LNCaP clone FGC (cell line): Measurements from ENCODE around the gene TGM1.
"Not testable (repeated sequence)": the region's sequence is repeated elsewhere in the genome, so short reads cannot be mapped to it uniquely, and the experiment has no call there.

Source experiments
- DNase-seq: peaks from one replicate; pipeline ENCODE4 v3.0.0-alpha.2; 2011; ENCODE audit warnings: low read depth
- H3K4me3 ChIP-seq: 2 replicates; pipeline ENCODE4 v1.5.1; 2011; ENCODE audit warnings: mild to moderate bottlenecking, low read depth, low read length, control low read depth
- CTCF ChIP-seq: IDR thresholded peaks from 2 replicates; pipeline ENCODE4 v1.5.1; 2012; ENCODE audit warnings: mild to moderate bottlenecking; ENCODE audit not compliant: control insufficient read depth, insufficient read depth; ENCODE audit errors: extremely low read depth

Gene TGM1

GRCh38 chr14:24212924-24213865, 49.8 kb downstream of the TGM1 start, which contains the start of gene CHMP4A:
TSS of gene CHMP4A (minus strand) at chr14:24213488. CDS start at chr14:24213439, 49 bp downstream.
- no peak for TF ChIP-seq CTCF
- H3K4me3 ChIP-seq, result peak within 1 kb of the TSS; percentile 64
- DNase-seq, result peak; percentile 74

GRCh38 chr14:24211311-24211710, 51.7 kb downstream of the TGM1 start:
- no peak for DNase-seq
- H3K4me3 ChIP-seq, result no peak overlapping the region
- no peak for TF ChIP-seq CTCF

GRCh38 chr14:24207625-24208024, 55.4 kb downstream of the TGM1 start:
- no peak overlapping the region for H3K4me3 ChIP-seq
- no peak for TF ChIP-seq CTCF

GRCh38 chr14:24207104-24207551, 55.8 kb downstream of the TGM1 start:
- no peak for DNase-seq
- H3K4me3 ChIP-seq, result no peak overlapping the region
- no peak for TF ChIP-seq CTCF

More at GRCh38 chr14:24207625-24208024, 55.4 kb downstream of the TGM1 start:
- DNase-seq, result no peak

- no peak overlapping the region for H3K4me3 ChIP-seq
- no peak for TF ChIP-seq CTCF
- no peak for DNase-seq
These were observed 56.5 kb downstream of the TGM1 start for GRCh38 chr14:24206260-24207103.

DNA sequence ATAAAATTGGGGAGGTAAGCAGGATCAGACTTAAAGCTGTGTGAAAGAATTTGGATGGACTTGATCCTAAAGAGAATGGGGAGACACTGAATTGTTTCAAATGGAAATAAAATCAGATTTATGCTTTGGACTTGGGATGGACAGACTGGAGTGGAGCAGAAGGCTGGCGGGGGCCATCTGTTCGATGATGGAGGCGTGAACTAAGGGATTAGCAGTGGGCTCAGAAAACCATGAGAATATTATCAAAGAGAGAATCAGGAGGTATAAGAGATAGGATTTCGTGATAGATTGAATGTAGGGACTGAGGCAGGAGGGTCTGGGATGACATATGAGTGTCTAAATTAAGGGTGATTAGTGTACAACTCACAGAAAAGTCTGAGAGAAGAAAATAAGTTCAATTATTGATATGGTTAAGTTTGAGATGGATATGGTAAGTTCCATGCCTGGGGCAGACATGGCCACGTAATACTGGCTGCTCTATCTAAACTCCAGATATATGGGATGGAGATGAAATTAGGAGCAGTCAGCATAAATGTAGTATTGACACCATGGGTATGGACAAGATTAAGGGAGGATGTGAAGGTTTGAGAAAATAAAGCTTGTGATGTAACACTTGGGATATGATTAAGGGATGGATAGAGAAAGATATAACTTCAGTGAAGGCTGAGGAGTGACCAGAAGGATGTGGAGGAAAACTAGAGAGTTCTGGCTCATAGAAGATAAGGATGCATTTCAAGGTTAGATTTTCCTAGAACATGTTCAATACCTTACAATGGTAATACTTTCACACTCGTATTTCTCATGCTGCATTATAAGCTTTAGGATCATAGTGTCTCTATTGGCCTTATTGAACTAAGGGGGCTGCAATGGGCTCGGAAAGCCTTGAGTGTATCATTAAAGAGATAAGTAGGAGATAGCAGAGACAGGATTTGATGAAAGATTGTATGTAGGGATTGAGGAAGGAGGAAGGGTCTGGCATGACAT, 58.5 kb downstream of the TGM1 start:
- no peak for TF ChIP-seq CTCF
- no peak overlapping the region for H3K4me3 ChIP-seq
- DNase-seq, result no peak

DNA sequence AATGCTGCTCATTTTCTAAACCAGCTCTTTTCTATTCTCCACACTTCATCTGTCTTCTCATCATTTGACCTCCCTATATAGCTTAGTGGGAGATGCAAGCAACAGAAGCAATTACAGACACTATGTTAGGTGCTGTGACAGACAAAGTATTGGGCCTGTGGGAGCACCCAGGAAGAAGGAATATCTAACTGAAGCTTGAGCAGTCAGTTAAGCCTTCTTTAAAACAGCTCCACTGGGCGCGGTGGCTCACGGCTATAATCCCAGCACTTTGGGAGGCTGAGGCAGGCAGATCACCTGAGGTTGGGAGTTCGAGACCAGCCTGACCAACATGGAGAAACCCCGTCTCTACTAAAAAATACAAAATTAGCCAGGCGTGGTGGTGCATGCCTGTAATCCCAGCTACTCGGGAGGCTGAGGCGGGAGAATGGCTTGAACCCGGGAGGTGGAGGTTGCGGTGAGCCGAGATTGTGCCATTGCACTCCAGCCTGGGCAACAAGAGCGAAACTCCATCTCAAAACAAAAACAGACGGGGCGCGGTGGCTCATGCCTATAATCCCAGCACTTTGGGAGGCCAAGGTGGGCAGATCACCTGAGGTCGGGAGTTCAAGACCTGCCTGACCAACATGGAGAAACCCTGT, 59.6 kb downstream of the TGM1 start:
- DNase-seq, H3K4me3 ChIP-seq: not testable (repeated sequence)

- not testable (repeated sequence) for DNase-seq, H3K4me3 ChIP-seq
These were observed 60.4 kb downstream of the TGM1 start for GRCh38 chr14:24202538-24202937.
